Erythroblast (primary cell): ENCODE data around the gene PXMP4.

Experiments used
- DNase-seq, 2 experiments: peaks; one replicate each; lab custom pipeline; 2025; lab: John Stamatoyannopoulos, UW
- GATA1 ChIP-seq: IDR thresholded peaks from 2 replicates; pipeline ENCODE4 v1.6.1; 2011; ENCODE audit warnings: low read depth, mild to moderate bottlenecking, control low read depth, low read length, moderate library complexity
- POLR2A ChIP-seq: IDR thresholded peaks from 2 replicates; pipeline ENCODE4 v1.6.1; 2011; ENCODE audit warnings: mild to moderate bottlenecking, low read length

PXMP4 gene

GRCh38 chr20:33744773-33745385, 24.8 kb upstream of the PXMP4 start:
- DNase-seq: no peak
- TF ChIP-seq GATA1 (no peak), POLR2A (no peak)

- TF ChIP-seq GATA1 (no peak), POLR2A (no peak)
- DNase-seq: peak in 1 of 2 experiments; percentile 18
Measured at GRCh38 chr20:33744181-33744580, 24.1 kb upstream of the PXMP4 start.

GRCh38 chr20:33740189-33740588, 20.1 kb upstream of the PXMP4 start:
- no peak for TF ChIP-seq GATA1
- TF ChIP-seq POLR2A: no peak
- DNase-seq: no peak

- TF ChIP-seq POLR2A (no peak), GATA1 (no peak)
- DNase-seq: no peak
Measured at GRCh38 chr20:33739493-33739892, 19.4 kb upstream of the PXMP4 start.

GRCh38 chr20:33736962-33737361, 16.9 kb upstream of the PXMP4 start:
- TF ChIP-seq POLR2A: no peak
- DNase-seq: no peak

- DNase-seq: peak in 1 of 2 experiments; percentile 25
Measured at GRCh38 chr20:33733654-33734576, 13.8 kb upstream of the PXMP4 start.

GRCh38 chr20:33732166-33732970, 12.3 kb upstream of the PXMP4 start:
- DNase-seq: peak in 1 of 2 experiments; percentile 98
- TF ChIP-seq GATA1: no peak
- TF ChIP-seq POLR2A: peak; percentile 49

More at GRCh38 chr20:33733654-33734576, 13.8 kb upstream of the PXMP4 start:
- TF ChIP-seq POLR2A: no peak
- TF ChIP-seq GATA1: no peak

- DNase-seq: peak; percentile 97 to 98
- TF ChIP-seq GATA1 (no peak), POLR2A (peak; percentile 24)
Measured at GRCh38 chr20:33731693-33732165, 11.6 kb upstream of the PXMP4 start, which contains the start of gene ZNF341. Gene ZNF341 (plus strand): TSS chr20:33731996. CDS start chr20:33732022, 26 bp downstream.

GRCh38 chr20:33730946-33731692, 11.0 kb upstream of the PXMP4 start:
- TF ChIP-seq GATA1: no peak
- TF ChIP-seq POLR2A: no peak
- DNase-seq: no peak

GRCh38 chr20:33729101-33729500, 9.0 kb upstream of the PXMP4 start:
- TF ChIP-seq POLR2A: no peak
- TF ChIP-seq GATA1: no peak

GRCh38 chr20:33728463-33728862, 8.4 kb upstream of the PXMP4 start:
- DNase-seq: no peak
- TF ChIP-seq GATA1 (no peak), POLR2A (no peak)

More at GRCh38 chr20:33729101-33729500, 9.0 kb upstream of the PXMP4 start:
- DNase-seq: no peak

GRCh38 chr20:33727806-33728205, 7.7 kb upstream of the PXMP4 start:
- no peak for TF ChIP-seq GATA1
- TF ChIP-seq POLR2A: no peak
- DNase-seq: no peak

- no peak for TF ChIP-seq POLR2A
- no peak for TF ChIP-seq GATA1
- no peak for DNase-seq
Measured at GRCh38 chr20:33727115-33727479, 7.0 kb upstream of the PXMP4 start.

- TF ChIP-seq POLR2A: no peak
- no peak for TF ChIP-seq GATA1
- no peak for DNase-seq
Measured at GRCh38 chr20:33725607-33726264, 5.6 kb upstream of the PXMP4 start.
